NCI-H1436 treated with DMSO at 0.1 percent for 48 hours (cell line): Measurements from ENCODE around the gene C1orf53.

Experiments used
- DNase-seq: peaks from one replicate; lab custom pipeline; 2025; lab: John Stamatoyannopoulos, UW

C1orf53 gene

DNA sequence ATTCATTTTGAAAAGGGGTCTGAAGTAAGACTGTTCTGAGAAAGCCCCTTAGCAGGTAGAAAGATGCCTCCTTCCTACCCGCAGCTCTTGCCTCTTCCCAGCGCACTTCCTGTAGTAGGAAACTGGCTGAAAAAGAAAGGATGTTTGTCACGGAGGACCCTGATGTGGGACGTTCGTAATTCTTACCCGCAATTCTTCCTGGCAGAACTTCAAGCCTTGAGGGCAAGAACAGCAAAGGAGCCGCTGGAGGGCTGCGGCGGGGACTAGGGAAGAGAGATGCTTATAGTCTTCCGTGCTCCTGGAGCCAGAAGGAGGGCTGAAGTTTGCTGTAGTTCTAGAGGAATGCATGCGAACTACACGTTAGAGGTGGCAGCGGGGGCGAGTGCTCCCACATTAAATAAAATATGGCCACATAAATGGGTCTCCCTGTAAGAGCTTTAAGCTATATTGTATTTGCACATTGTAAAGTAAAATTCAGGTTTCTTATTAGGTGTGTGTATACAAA is 6.3 kb downstream of the C1orf53 start:
- no peak for DNase-seq

DNA sequence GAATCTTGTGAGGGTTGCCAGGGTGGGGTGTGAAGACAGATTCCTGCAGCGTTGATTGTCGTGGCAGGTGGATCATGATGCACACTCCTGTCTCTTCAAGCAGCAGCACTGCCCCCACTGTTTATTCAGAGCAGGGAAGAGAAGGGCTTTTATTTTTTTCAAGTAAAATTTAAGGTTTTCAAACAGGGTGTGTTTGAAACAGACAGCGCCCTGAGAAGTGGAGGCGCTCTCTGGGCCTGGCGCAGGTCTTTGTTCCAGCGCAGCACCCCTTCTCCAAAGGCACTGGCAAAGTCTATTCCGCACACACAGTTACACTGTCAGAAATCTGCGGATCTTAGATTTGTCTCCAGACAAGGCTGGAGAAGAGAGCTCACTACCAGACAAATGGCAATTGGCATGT is 7.0 kb downstream of the C1orf53 start:
- no peak for DNase-seq

DNA sequence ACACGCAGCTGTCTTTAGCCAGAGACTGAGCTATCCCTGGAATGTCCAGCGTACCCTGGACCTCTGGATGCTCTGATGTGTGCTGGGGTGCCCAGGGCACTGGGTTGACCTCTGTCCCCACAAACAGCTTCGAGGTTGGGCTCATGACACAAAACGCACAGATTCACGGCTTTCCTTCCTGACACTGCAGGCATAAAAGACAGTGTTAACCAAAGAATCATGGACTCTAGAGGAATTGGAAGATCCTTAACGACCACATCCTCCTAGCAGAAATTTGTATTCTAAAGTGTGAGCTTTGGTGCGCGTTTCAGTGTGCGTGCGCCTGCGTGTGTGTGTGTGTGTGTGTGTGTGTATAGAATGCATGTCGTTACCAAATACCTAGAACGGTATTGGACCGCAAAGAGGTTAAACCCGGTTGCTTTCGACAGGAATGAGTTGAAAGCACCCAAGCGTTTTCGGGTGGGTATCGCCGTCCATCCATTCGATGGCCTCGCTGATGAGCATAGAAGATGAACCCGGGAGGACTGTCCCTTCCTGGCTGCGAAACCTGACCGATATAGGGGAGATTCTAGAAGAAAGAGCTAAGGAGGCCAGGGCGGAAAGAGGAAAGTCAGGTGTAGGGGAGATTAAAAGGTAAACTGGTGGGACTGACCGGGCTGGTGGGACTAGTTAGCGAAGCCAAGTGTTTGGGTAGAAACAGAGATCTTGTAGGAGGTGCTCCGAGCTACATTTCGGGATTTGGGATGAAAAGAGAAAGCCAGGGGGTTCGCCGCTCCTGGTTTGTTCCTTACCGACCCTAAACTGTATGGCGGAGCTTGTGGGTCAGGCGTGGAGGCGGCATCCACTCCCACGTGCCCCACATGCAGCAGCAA is 7.9 kb downstream of the C1orf53 start:
- no peak for DNase-seq

DNA sequence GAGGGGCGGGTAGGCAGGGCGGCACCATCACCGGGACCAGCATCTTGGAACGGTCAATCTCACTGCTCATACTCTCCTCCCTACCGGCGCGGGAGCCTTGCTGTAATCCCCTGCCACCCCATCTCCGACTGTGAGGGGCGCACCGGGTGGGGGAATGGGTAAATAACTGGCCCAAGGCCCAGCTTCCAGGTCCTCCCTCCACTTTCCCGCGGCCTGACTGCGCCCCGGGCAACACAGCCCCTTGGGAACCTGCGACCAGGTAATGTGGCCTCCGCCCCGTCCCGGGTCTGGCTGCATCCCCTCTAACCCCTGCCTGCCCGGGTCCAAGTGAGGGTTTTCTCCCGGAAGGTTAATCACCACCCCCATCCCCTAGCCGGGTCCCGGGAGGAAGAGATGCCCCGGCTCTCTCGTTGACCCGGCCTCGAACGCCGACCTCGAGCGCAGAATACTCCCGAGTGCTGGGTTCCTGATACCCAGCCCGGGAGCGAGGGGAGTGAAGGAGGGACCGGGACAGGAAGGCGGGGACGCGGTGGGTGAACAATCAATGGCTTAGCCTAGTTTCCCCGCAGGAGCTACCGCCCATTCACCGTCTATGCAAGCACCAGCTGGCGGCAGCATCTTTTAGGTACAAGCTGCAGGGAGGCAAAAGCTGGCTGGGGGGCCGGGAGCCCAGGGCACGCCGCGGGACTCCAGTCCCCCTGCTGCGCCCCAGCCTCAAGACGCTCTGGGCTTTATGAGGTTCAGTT is 8.9 kb downstream of the C1orf53 start:
- DNase-seq: no peak

DNA sequence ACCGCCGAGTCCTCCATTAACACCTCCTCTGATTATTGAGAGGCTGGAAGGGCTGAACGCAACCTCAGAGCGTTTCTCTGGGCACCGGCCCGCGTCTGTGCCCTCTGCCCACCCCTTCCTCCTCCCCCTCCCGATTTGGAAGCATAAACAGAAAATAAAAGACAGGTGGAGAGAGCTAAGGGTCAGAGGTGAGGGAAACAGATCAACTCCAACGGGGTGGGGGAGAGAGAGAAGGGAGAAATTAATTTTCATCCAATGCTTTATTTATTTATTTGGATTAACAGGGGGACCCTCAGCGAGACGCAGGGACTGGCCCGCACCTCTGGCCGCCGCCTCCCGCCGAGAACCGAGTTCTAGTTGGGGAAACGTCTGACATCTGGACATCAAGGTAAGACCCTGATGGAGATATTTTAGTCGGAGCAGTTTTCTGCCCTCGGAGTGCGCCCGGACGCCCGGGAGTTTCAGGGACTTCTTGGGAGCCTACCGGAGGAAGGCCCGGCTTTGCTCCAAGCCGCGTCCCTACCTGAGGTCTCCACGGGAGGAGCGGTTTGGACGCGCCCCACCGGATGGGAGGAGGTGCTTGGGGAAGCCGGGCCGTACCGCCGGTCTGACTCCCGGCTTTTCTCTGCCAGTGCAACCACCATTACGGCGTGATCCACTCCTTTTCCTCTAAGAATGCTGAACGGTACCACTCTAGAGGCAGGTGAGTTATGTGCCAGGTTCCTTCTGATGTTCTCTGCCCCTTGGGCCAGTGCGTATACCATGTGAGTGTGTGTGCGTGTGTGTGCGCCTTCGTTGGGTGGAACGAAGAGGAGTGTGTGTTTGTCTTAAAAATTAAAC is 9.6 kb downstream of the C1orf53 start:
- DNase-seq: no peak

DNA sequence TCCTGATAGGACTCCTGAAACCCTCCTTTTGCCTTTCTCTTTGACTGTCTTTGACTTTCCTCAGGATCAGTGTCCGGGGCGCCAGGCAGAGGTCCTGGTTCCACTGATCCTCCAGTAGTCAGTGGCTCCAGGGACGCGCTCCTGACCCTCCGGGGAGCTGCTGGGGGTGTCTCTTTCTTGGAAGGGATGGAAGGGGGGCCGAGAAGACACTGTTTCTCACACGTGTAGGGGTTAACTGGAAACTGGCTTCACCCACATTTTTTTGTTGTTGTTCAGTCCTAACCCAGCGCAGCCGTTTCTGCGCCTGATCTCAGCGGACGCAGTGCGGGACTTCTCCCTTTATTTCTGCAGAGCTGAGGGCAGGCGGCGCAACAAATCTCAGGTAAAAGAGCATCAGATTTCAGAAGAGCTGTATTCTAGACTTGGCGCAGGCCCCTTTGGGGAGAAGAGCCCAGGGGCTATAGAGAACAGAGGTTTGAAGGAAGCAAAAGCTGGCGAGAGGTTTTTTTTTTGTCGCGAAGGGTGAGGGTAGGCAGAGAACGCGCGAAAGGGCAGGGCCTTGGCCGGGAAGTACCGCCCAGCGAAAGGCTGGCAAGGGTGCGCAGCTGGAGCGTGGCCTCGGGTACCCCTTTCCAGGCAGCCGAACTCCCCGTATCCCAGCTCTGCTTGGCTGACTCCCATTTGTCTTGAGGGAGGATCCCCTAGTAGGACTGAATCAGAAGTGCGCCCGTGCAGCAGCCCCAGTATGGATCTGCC is 10.5 kb downstream of the C1orf53 start:
- DNase-seq: no peak

DNA sequence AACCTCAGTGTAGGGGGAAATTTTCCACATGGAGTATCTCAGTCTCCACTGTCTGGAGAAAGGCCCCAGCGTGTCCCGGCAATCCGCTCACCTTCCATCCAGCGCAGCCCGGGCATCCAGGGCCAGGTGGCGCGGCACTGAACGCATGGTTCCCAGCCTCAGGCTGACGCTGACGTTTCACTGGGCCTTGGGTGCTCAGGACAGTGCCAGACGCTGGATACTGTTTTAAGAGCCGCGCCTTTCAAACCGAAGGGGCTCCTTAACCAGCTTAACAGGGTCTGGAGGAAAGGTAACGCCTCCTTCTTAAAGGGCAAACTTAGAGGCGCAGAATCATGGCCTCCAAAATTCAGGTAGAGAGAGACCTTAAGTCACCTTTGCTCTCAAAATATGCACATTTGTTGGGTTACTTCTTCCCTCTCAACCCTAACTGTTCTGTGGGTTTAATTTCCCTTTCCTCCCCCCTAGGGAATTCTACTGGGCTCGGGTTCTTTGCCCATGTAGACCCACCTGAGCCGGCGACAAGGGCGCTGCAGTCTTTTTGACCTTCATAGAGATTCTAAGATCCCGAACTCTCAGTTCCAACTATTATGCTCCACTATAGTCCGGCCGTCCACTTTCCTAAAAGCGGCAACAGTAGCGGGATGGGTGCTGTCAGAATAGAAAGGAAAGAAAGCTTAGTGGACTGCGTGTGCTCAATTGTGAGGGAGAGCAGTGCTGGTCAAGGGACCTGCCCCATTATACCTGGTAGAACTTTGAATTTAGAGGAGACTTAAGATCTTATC is 11.3 kb downstream of the C1orf53 start:
- DNase-seq: no peak

DNA sequence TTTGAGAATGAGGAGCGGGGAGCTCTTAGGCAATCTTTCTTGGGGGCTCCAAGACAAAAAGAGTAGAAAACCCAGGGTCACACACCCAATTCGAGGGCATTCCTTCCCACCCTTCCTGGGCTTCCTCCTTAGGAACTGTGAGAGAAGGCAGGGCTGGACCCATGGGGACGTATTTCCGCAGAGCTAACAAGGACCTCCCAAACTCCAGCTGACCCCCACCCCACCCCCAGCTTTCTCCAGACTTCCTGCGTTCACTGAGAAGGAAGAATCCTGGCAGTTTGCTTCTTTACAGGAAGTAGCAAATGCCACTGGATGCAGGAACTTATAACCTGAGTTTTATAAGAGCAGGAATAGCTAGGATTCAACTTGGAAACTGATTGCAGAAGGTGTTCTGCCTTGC is 12.1 kb downstream of the C1orf53 start:
- no peak for DNase-seq

DNA sequence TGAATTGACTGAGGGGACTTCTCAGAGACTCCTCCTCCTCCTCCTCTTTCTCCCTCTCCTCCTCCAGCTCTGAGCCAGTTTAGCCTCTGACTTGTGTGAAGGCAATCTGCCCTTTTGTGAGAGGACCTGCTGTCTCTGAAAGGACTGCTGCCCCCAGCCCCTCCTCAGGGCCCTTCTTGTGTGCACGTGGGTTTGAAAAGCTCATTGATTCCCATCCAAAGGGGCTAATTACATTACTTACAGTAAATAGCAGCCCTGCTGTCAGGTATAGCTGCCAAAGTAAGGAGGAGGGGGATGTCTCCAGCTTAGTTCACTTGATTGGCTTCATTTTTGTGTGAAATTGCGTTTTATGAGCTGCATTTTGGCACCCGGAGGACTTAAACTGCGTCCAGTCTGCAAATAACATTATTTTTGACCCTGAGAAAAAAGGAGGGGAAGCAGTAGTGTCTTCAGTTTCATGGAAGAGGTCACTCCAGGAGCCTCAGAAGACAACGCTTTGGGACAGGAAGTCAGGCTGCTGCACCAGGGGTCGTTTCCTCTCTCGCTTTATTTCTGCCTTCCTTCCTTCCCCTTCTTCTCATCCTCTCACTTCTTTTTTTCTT is 12.9 kb downstream of the C1orf53 start:
- DNase-seq: no peak

DNA sequence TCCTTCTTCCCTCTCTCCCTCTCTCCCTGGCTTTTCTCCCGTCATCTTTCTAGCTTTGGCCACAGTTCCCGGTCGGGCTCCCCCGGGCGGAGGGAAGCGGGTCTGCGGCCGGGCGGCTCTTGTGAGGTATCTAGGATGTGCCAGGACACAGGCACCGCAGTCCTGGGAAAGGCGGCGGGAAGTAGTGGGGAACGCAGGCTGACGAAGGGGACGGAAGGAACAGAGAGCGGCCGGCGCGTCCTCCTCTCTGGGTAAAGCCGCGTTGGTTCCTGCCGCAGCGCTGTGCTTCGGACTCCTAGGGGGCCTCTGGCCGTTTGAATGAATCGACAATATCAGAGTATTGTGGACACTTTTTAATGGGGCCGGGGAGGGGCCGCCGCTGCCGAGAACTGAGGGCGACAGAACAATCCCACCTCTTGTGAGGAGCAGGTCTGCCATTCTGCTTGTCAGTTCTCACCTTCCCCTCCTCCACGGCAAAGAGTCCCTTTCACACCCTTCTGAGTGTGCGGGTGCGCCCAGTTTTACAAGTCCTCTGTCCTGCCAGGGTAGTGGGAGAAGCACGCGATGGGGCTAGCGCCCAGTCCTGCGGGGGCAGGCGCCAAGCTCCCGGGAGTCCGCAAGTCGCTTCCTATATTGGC is 13.6 kb downstream of the C1orf53 start:
- DNase-seq: no peak

DNA sequence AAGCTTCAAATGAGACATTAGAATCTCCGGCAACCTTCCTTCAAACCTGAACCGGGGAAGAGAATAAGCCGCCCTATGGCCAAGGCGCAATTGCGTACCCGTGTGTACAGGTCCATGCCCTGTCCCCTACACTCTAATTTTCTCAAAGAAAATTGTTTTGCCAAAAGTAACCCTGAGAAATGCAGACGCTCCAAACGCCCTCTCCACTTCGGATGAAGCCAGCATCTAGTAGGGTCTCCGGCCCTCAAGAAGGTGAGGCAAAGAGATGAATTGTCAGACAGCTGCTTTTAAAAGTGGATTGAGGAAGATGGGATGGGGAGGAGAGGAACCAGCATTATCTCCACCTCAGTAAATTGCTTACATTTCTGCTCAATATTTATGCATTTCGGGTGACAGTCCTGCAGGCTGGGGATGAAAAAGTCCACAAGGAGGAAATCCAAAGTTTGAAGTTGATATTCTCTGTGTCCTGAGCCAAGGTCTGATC is 14.1 kb downstream of the C1orf53 start:
- no peak for DNase-seq

DNA sequence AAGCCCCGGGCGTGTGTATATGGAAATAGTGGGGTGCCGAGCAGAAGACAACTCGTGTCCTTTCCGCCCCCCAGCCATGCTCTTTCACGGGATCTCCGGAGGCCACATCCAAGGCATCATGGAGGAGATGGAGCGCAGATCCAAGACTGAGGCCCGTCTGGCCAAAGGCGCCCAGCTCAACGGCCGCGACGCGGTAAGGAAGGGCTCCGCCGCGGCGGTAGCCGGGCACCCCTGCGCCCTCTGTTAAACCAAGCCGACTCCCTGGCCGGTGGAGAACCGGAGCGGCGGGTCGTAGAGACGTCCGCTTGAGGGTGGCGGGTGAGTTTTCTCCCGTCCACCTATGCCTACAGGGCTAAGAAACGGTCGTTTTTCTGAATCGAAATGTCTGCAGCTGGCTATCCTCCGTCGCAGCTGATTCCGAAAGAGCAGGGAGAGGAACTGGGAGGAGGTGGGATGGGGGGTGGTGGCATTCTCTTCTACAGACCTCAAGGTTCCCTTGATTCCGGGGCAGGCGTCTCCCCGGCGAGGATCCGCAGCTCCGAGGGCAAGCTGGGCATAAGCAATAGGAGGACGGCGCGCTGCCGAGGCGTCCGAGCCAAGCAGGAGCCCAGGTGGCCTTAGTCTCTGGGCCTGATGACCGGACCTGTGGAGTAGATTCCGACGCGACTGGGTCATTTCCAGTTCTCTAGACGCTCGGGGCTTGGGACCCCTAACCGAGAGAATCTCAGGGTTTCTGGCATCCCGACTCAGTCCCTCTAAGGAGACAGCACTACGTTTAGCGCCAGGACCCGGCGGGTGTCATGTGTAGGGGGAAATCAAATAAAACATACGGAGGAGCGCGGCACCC is 15.6 kb downstream of the C1orf53 start:
- DNase-seq: no peak

DNA sequence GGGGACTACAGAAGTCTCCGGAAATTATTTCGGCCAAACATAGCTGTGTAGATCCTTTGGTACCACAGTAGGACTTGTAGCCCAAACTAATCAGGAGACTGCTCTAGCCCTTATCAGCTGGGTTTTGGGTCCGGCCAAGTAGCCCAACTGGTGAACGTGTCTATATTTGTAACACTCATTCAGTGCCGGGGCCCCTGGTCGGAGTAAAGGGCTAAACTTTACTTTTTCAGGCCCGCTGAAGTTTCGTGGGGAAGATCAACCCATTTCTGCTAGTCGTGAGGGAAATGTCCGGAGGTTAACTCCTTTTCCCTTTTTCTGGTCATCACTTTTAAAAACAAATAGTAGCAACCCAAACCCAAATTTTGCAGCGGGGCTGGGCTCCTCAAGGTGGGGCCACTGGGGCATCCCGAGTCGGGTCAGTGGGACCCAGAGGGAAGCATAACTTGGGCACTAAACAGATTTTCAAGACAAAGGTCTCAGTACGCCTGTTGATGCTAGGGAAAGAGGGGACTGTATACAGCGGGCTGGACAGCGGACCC is 16.4 kb downstream of the C1orf53 start:
- DNase-seq: no peak

DNA sequence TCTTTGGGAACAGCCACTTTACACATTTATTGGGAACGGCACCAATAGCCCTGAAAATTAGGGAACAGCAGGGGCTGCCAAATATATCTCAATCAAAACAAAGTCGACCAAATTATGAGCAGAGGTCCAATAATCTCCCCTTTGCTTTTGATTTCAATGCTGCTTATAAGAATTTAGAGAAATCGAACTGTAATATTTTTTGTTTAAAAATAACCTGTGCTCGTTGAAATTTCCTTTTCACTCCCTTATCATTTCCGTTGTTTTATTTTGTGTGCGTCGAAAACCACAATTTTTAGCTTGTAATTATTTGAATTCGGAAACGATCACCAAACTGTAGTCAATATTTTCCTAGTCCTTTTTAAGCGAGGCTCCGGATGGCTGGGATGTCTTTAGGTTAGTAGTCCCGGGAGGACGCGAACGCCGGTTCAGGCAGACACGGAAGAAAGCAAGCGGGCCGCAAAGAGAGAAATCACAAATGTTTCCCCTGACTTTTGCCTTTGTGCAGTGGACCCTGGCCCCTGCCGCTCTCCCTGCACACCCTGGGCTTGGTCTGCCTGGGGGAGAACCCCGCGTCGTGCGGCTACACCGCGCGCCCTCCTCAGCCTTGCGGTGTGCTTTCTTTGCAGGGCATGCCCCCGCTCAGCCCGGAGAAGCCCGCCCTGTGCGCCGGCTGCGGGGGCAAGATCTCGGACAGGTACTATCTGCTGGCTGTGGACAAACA is 17.1 kb downstream of the C1orf53 start:
- DNase-seq: no peak

DNA sequence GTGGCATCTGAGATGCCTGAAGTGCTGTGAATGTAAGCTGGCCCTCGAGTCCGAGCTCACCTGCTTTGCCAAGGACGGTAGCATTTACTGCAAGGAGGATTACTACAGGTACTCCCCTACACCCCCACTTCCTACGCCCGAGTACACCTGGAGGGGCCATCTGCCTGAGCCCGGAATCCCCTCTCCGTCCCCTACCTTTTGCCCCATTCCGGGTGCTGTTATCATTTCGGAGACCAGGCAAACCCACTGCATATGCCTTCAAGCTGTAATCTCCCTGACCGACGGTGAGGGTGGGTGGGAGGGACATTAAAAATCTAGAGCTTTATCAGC is 17.6 kb downstream of the C1orf53 start:
- DNase-seq: no peak

DNA sequence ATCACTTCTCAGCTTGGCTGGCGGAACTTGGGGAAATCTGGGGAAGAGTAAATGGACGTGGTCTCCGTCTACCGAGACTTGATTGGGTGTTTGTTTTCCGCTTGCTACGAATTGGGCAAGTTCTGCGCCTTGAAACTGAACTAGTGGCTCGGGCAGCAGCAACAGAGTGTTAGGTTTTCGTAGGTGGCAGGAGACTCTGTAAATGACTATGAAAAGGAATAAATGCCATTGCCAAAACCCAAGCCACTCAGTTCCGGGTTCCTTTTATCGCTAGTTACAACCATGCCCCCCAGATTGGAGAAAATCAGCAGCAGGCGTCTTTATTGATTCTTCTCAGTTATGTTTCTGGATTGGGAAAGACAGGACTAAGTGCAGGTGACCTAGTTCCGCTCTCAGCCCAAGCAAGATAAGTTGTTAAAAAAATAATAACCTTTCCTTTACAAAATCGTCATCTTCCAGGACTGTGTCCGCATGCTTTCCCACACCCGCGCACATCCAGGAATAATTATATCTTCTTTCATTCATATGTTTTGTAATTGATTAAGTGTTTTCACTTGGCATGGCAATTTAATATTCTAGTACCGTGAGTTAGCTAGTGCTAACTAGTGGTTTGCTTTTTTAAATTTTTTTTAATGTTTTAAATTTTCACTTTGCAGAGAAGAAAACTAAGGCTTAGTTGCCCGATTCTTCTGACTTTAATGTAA is 18.1 kb downstream of the C1orf53 start:
- no peak for DNase-seq
